Stomach (tissue), 4 donors: ENCODE results near the gene COQ9.

Experiments
- CTCF ChIP-seq, 7 experiments: fragments of 450-650 bp in 4 of 7; fragments of 200-600 bp in 3 of 7; sonication (generic) in 3 of 7; IDR thresholded peaks; one replicate each; pipeline ENCODE4 v1.5.1; 2016 to 2019; ENCODE audit warnings: antibody characterized with exemption in 7 of 7, control low read depth in 2 of 7, mild to moderate bottlenecking in 1 of 7
- EP300 ChIP-seq: sonication (generic); formaldehyde crosslinking; IDR thresholded peaks from one replicate; pipeline ENCODE4 v1.6.1; 2017; ENCODE audit warnings: antibody characterized with exemption
- POLR2A ChIP-seq, 4 donors: fragments of 450-650 bp; IDR thresholded peaks; one replicate each; pipeline ENCODE4 v1.6.1; 2016; ENCODE audit warnings: antibody characterized with exemption in 4 of 4, control low read depth in 2 of 4, mild to moderate bottlenecking in 1 of 4, moderate library complexity in 1 of 4
- POLR2AphosphoS5 ChIP-seq, 3 donors: sonication (generic); formaldehyde crosslinking; IDR thresholded peaks; one replicate each; pipeline ENCODE4 v1.6.1; 2016; ENCODE audit warnings: antibody characterized with exemption in 3 of 3

GRCh38 chr16:57470711-57471110, 23.4 kb downstream of the COQ9 start:
- TF ChIP-seq CTCF (IDR thresholded peaks at IDR 0.05) (no peak), POLR2A (IDR thresholded peaks at IDR 0.05) (no peak), POLR2AphosphoS5 (IDR thresholded peaks at IDR 0.05) (peak in 1 of 3 donors; percentile 64), EP300 (no peak)
